Breast epithelium (tissue), 3 donors: ENCODE data around the gene KRTAP4-6.

Experiments used
- POLR2A ChIP-seq: fragments of 450-650 bp; IDR thresholded peaks from one replicate; pipeline ENCODE4 v1.6.1; 2016; ENCODE audit warnings: antibody characterized with exemption, mild to moderate bottlenecking, moderate library complexity
- POLR2AphosphoS5 ChIP-seq, 3 donors: sonication (generic); formaldehyde crosslinking; IDR thresholded peaks; one replicate each; pipeline ENCODE4 v1.6.1; 2017; ENCODE audit warnings: antibody characterized with exemption in 3 of 3
- TF ChIP-seq, protein P1 (sequence below), 3 donors: fragments of 450-650 bp; IDR thresholded peaks; one replicate each; pipeline ENCODE4 v1.5.1; 2016 to 2017; ENCODE audit warnings: antibody characterized with exemption in 3 of 3, mild to moderate bottlenecking in 3 of 3, moderate library complexity in 3 of 3

DNA sequence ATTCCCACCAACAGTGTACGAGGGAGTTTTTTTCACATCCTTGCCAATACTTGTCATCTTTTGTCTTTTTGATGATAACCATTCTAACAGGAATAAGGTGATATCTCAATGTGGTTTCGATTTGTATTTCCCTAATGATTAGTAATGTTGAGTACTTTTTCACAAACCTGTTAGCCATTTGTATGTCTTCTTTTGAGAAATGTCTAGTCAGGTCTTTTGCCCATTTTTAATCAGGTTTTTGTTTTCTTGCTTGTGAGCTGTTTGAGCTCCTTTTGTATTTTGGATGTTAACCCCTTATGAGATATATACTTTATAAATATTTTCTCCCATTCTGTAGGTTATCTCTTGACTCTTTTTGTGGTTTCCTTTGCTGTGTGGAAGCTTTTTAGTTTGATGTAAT, 11.2 kb upstream of the KRTAP4-6 start:
- TF ChIP-seq, protein P1, sequence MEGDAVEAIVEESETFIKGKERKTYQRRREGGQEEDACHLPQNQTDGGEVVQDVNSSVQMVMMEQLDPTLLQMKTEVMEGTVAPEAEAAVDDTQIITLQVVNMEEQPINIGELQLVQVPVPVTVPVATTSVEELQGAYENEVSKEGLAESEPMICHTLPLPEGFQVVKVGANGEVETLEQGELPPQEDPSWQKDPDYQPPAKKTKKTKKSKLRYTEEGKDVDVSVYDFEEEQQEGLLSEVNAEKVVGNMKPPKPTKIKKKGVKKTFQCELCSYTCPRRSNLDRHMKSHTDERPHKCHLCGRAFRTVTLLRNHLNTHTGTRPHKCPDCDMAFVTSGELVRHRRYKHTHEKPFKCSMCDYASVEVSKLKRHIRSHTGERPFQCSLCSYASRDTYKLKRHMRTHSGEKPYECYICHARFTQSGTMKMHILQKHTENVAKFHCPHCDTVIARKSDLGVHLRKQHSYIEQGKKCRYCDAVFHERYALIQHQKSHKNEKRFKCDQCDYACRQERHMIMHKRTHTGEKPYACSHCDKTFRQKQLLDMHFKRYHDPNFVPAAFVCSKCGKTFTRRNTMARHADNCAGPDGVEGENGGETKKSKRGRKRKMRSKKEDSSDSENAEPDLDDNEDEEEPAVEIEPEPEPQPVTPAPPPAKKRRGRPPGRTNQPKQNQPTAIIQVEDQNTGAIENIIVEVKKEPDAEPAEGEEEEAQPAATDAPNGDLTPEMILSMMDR (IDR thresholded peaks at IDR 0.05) = no peak
- TF ChIP-seq POLR2A (no peak), POLR2AphosphoS5 (IDR thresholded peaks at IDR 0.05) (no peak)
